HG02981 (cell line): ENCODE results near the gene OST4.

Experiments
- ATAC-seq: cut with Tn5 transposase; IDR thresholded peaks from one replicate; pipeline ENCODE4 v1.9.1; 2021; ENCODE audit warnings: mild to moderate bottlenecking, moderate library complexity; ENCODE audit not compliant: unreplicated experiment

The OST4 gene

GRCh38 chr2:27054721-27055120 lies 16.7 kb downstream of the OST4 start:
- ATAC-seq, result no peak

GRCh38 chr2:27053776-27054175 lies 17.7 kb downstream of the OST4 start:
- no peak for ATAC-seq

DNA sequence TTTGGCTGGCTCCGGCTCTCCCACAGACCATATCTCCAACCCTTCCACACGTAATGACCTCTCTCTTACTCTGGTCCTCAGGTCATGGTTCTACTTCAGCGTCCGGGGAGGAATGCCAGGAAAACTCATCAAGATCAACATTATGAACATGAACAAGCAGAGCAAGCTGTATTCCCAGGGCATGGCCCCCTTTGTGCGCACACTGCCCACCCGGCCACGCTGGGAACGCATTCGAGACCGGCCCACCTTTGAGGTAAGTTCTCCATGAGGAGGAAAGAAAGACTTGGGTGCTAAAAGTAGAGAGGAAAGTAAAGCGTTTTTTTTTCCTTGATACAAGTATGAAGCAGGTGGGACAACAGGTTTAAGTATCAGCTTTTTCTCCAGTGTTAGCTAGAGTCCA lies 18.1 kb downstream of the OST4 start:
- no peak for ATAC-seq

- no peak for ATAC-seq
Measured at GRCh38 chr2:27051902-27052645, 19.4 kb downstream of the OST4 start.

DNA sequence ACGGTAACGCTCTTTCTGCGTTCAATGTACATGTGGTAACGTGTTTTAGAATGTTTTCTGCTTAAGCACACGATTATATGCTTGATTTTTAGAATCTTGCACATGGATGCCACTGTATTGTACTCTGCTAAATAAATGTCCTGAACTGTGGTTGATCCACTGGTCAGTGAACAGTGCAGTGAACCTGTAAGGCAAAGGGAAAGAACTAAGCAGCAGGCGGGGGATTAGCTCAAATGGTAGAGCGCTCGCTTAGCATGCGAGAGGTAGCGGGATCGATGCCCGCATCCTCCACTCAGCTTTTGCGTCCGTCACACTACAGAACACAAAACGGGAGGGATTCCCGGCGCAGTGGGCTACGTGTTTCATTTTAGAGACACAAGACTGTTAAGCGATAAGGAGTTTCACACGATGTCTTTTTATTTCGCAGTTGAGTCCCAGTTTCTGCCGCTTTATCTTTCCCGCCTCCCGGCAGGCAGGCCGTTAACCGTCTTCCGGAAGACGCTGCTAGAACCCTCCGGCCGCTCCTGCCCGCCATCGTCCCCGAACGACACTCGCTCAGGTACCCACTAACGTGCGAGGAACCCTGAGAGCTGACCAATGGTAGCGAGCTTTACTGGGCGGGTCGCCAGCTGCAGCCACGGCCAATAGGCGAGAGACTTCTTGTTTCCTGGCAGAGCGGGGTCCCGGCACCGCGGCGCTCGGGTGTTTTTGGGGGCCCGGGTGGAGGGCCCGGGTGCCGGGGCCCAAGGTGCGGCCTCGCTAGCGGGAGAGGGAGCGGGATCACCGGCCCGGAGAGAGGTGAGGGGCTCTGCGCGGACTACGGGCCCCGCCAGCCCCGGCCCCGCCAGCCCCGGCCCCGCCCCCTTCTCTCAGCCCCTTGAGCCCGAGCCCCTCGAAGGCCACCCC lies 20.2 kb downstream of the OST4 start, which contains the start of gene AGBL5:
TSS of gene AGBL5 (plus strand) at position 673 of the 906 bp plus-strand sequence. CDS start 1,291 bp downstream, outside the sequence.
- ATAC-seq, result peak; percentile 70

DNA sequence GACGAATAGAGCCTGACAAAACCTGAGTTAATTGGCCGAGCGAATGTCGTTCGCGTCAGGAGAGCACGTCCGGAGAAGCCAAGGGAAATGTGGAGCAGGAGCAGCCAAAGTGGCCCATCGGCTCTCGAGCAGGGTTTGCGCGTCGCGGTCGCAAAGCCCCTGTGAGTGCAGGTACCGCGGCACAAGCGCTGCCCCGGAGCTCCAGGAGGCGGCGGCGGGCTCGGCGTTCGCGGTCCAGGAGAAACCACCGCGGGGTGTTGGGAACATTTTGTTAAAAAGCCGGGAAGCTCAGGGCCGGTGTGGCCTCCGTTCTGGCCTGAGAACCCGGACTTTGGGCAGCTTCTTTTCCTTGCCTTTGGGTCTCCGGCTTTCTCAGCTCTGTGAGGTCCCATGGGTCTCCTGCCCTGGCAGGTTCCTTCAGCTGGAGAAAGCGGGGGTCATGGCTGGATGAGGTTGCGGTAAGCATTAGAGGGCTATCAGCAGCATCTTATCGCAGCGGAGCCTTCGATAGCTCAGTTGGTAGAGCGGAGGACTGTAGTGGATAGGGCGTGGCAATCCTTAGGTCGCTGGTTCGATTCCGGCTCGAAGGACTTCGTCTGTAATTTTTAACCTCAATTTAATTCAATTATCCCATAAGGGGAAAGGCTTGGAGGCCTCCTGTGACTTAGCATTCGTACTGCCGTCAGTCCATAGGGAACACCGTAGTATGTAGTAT lies 21.0 kb downstream of the OST4 start:
- ATAC-seq, result peak; percentile 53

DNA sequence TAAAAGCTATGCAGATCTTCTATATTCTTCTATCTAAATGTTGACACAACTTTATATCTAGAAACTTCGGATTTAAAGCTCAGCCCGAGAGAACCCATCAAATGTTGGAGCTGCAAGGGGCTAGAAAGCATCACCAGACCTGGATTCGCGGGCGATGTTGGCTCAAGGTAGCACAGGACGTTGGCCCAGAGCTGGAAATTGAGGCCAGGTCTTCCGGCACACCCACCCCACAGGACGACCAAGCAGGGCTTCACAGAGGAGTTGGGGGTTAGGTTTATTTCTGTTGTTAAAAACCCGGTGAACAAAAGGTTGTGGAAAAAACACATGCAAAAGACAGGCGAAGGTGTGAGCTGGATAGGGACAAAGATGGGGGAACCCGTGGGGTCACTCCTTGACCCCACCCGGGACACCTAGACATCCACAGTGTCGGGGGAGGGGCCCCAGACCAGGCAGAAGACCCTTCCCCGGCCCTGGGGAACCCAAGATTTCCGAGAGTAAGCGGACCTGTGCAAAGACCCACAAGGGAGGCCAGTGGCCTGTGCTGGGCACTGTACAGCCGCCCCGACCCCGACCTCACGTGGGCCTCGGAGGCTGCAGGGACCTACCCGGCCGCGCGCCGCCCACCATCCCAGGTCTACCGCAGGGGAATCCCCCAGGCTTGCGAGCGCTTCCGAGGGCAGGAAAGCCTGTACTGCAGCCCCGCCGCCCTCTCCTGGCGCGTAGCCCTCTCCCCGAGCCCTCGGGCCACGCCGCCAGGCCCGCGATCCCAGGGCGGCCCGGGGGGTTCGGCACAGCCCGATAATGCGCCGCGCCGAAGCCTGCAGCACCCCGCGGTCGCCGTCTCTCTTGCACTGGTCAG lies 21.8 kb downstream of the OST4 start:
- peak; percentile 16 for ATAC-seq

DNA sequence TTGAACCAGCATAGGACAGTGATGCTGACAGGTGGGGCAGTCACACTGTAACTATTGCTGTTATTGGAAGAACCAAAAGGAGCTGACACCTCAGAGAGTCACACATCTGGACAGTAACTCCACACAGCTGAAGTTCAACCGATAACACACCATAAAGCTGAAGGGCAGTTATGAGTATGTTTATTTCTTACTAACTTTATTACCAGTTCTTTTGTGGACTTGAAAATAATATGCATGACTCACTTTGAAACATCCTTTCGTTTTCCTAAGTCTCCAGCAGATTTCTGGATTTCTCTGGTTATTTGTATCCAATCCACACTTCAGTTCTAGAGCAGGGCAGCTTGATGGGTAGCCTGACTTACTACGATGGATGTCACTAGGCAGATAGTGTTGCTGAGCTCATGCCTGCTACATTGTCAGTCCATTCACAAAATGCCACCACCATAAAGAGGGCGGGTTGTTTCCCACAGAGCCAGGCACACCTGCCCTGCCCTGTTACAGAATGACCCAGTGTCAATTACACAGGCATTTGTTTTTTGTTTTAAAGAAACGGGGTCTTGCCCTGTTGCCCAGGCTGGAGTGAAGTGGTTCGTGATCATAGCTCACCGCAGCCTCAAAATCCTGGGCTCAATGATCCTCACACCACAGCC lies 28.3 kb downstream of the OST4 start:
- ATAC-seq, result no peak

- no peak for ATAC-seq
Measured at GRCh38 chr2:27042159-27042661, 29.2 kb downstream of the OST4 start.

DNA sequence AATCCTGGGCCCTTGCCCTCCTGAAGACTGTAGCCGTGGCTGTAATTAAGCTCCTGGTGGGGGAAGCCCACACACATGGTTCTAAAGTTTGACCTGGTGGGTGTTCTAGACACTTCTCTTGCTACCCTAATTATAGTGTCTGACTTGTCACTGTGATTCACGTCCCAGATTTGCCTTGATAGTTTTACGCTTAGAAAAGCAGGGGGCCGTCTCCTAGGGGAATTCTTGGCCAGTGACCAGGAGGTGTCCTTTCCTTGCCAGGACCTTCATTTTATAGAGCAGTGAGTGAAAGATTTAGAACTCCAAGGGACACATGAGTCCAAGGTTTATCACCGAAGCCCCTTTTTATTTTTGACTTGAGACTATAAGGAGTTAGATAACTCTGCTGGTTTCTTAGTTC lies 29.7 kb downstream of the OST4 start:
- no peak for ATAC-seq

DNA sequence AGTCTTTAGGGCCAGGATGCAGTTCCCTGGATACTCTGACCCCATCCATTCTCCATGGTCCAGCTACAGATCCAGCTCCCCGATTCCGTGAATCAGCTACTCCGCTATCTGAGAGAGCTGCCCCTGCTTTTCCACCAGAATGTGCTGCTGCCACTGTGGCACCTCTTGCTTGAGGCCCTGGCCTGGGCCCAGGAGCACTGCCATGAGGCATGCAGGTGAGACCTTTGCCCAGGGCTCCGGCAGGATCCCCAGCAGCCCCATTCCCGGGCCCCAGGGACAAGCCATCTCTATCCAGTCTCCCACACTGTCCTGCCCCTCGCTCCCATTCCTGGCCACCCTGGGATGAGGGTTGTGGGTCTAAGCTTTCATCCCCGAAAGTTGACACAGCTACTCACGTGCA lies 31.2 kb downstream of the OST4 start:
- no peak for ATAC-seq

- ATAC-seq, result no peak
Measured at GRCh38 chr2:27039871-27040270, 31.6 kb downstream of the OST4 start.

- ATAC-seq, result no peak
Measured at GRCh38 chr2:27039426-27039825, 32.0 kb downstream of the OST4 start.

GRCh38 chr2:27038631-27039339 lies 32.7 kb downstream of the OST4 start:
- no peak for ATAC-seq

GRCh38 chr2:27038012-27038411 lies 33.4 kb downstream of the OST4 start:
- ATAC-seq, result no peak

- ATAC-seq, result peak; percentile 6
Measured at GRCh38 chr2:27033253-27033852, 38.1 kb downstream of the OST4 start.

DNA sequence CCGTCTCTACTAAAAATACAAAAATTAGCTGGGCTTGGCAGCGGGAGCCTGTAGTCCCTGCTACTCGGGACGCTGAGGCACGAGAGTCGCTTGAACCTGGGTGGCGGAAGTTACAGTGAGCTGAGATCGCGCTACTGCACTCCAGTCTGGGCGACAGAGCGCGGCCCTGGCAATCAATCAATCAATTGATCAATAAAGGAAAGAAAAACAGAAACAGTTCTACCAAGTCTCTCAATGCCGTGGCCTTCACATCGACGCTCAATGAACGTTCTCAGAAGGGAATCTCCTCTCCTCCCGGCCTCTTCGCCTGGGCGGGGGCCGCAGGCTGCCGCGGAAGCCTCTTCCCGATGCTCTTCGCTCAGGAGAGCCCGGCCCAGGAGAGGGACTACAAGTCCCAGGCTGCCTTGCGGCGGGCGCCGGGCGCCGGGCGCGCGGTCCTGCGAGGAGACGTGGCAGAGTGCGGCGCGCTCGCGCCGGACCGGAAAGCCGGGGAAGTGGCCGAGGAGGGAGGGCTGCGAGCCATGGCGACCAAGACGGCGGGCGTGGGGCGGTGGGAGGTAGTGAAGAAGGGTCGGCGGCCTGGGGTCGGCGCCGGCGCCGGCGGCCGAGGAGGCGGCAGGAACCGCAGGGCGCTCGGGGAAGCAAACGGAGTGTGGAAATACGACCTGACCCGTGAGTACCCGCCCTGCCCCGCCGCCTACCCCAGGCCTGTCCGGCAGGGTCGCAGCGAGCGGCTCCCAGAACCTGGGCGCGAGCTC lies 38.8 kb downstream of the OST4 start, which contains the start of gene TMEM214:
TSS of gene TMEM214 (plus strand) at position 471 of the 758 bp plus-strand sequence. CDS start at position 522, 51 bp downstream.
- ATAC-seq, result peak; percentile 88

DNA sequence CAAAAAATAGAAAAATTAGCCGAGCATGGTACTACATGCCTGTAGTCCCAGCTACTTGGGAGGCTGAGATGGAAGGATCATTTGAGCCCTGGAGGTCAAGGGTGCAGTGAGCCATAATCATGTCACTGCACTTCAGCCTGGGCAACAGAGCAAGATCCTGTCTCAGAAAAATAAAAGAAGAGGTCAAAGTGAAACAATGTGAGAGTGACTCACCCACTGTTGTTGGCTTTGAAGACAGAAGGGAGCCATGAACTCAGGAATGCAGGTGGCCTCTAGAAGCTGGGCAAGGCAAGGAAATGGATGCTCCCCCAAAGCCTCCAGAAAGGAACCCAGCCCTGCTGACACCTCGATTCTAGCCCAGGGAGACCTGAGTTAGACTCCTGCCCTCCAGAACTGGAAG lies 42.4 kb downstream of the OST4 start:
- ATAC-seq, result no peak
